ENCODE results near the gene IKBKE.

Gene IKBKE

GRCh38 chr1:206451134-206451686, 19.1 kb upstream of the IKBKE start:
- H3K4me3 ChIP-seq: no peak overlapping the region
- no peak overlapping the region for H3K27ac ChIP-seq

DNA sequence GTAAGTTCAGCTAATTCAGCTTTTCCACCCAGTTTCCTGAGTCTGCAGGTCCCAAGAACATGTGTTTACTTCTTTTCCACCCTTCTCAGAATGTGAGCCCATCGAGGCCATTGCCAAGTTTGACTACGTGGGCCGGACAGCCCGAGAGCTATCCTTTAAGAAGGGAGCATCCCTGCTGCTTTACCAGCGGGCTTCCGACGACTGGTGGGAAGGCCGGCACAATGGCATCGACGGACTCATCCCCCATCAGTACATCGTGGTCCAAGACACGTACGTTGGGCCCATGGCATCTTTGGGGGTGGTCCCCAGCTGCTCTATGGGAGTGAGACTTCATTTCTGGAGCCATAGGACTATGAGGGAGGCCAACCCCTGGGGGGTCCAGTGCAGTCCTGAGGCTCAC, 17.2 kb upstream of the IKBKE start:
- Histone ChIP-seq H3K4me3 (no peak overlapping the region), H3K27ac (no peak overlapping the region)

GRCh38 chr1:206455289-206455665, 15.0 kb upstream of the IKBKE start:
- H3K4me3 ChIP-seq: no peak overlapping the region
- H3K27ac ChIP-seq: no peak overlapping the region

DNA sequence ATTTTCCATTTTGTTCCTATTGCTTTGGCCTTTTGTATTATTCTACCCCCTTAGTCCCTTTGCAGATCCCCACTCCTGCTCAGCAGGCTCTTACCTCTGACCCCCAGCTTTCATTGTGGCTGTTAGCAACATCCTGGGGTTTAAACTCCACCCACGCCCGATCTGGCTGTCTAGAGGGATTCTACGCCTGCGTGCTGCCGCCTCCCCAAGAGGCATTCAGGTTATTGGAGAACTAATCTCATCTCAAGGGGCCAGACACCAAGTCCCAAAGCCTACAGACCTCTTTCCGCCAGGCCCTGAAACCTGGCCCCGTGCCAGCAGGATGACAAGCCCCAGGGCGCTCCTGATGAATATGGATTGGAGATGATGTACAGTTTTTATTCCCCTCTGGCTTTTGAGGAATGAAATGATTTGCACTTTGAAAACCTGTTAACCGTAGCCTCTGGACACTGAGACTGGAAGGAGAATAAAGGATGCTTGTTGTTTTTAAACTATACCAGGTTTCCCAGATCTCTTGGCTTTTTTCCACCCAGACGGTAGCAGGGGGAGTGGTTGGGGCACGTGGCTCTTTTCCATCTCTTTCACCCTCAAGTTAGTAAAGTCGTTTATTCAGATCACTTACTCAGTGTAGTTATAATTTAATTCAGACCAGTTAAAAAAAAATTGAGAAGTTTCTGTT, 14.5 kb upstream of the IKBKE start:
- Histone ChIP-seq H3K4me3 (no peak overlapping the region), H3K27ac (no peak overlapping the region)

DNA sequence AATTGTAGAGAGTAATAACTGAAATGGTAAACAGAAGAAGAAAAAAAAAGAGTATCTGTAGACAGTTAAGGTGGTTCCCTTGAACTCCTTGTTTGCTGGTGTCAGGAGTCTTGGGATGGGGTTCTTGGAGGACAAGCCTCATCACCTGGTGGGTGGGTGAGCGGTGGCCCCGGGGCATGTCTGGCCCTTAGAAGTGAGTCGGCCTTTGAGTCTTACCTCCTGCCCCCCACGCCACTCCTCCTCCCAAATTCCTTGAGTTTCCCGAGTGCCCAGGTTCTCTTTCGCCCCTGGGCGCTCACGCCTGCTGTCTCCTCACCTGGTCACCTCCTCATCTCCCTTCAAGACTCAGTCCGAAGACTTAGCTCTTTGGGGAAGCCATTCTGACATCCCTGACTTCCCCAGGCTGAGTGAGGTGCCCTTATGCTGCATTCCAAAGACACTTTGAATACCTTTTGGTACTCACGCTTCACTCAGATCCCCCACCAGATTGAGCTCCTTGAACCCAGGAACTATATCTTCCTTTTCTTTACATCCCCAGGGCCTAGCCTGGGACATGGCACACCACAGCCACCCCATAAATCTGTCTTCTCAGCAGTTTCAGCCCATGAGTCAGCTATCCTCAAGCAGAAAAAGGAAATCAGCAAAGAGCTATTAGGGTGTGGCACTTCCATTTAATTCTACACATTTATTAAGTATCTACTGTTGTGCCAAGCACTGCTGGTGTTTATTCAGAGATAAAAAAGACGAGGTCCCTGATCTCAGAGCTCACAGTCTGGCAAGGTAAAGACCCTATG, 13.5 kb upstream of the IKBKE start:
- H3K4me3 ChIP-seq: no peak overlapping the region
- peak overlapping the region in 9 of 21 experiments; percentile 1 to 67 (median 30) for H3K27ac ChIP-seq

GRCh38 chr1:206457408-206458120, 12.7 kb upstream of the IKBKE start:
- Histone ChIP-seq H3K4me3 (no peak overlapping the region), H3K27ac (peak overlapping the region in 10 of 21 experiments; percentile 1 to 67 (median 30))

DNA sequence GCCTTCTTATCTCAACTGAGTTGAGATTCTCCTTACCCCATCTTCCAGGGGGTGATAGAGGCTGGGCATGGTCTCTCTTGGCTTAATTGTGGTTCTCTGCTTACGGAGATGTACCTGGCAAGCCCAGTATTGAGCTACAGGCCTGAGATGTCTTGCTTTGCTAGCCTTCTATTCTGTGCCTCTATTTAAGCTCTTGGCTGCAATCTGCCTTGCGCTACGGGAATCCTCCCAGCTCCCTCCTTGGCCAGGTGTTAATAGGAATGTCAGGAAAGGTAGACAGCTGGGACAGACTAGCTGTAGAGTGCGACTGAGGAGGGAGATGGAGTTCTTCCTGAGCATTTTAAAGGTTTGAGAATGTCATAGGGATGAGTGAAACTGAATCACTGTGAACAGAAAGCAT, 10.6 kb upstream of the IKBKE start:
- Histone ChIP-seq H3K4me3 (no peak overlapping the region), H3K27ac (no peak overlapping the region)

DNA sequence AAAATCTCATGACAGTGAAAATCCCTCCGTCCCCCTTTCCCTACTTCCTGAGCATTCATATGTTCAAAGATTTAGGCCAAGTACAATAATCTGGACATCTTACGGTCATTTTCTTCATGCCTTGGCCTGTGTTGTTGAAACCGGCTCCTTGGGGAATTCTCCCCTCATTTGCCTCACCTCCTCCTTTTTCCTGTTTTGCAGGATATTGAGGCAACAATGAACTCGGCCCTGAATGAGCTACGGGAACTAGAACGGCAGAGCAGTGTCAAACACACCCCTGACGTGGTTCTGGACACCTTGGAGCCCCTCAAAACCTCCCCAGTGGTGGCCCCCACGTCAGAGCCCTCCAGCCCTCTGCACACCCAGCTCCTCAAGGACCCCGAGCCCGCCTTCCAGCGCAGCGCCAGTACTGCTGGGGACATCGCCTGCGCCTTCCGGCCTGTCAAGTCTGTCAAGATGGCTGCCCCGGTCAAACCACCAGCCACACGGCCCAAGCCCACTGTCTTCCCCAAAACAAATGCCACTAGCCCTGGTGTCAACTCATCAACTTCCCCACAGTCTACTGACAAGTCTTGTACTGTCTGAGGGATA, 9.3 kb upstream of the IKBKE start:
- H3K4me3 ChIP-seq: no peak overlapping the region
- H3K27ac ChIP-seq: peak overlapping the region in 6 of 21 experiments; percentile 45 to 75 (median 56)

GRCh38 chr1:206461602-206462455, 8.4 kb upstream of the IKBKE start:
- peak overlapping the region in 3 of 21 experiments; percentile 48 to 75 (median 74) for H3K27ac ChIP-seq

DNA sequence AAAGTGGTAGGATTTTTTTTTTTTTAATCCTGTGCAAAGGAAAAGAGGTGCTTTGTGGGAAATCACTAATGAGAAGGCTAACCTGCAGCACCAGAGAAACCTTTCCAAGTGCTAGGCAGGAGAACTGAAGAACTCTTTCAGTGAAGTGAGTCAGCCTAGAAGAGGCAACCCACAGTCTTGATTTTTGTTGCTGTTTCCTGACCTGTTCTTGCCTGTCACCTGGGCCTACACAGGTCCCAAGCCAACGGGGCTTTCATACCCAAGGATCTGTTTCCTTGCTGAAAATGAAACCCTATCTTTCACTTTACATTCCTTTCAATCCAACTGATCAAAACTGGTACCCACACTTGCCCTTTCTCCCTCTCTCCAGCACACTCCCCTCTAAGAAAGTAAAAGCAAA, 7.1 kb upstream of the IKBKE start:
- no peak overlapping the region for H3K4me3 ChIP-seq
- H3K27ac ChIP-seq: peak overlapping the region in 6 of 21 experiments; percentile 6 to 48 (median 27)

More at GRCh38 chr1:206461602-206462455, 8.4 kb upstream of the IKBKE start:
- no peak overlapping the region for H3K4me3 ChIP-seq

DNA sequence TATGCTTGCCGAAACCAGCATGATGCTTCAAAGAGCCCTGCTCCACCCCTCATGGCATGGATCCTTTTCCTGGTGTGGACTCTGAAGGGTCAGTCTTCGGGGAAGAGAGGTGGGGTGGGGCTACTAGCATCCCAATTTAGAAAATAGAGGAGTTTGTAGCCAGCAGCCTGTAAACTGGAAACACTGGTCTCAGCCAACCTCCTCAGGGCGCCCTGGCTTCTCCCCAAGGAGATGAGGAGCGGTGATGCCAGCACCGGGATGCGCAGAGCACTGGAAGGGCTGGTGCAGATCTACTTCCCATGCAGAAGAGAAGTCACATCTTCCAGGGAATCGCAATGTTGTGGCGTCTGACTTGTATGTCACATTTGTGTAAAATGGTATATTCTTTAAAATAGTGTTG, 6.4 kb upstream of the IKBKE start:
- Histone ChIP-seq H3K4me3 (no peak overlapping the region), H3K27ac (peak overlapping the region in 3 of 21 experiments; percentile 6 to 58 (median 48))

GRCh38 chr1:206464456-206464964, 5.8 kb upstream of the IKBKE start:
- Histone ChIP-seq H3K27ac (peak overlapping the region in 3 of 21 experiments; percentile 44 to 58 (median 49)), H3K4me3 (no peak overlapping the region)

DNA sequence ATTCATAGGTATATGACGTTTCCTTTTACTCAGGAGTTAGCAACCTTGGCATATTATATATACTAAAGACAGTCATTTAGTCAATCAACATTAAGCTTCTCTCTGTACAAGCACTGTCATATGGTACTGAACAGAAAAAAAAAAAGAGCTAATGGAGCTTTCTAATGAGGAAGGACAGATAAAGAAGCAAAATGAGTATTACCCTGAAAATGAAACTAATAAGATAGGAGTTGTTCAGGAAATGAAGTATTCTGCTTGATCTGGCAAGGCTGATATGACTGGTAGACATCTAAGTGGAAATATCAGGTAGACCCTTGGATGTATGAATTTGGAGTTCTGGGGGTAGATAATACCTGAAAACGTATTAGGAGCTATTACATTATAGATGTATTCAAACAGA, 4.3 kb upstream of the IKBKE start:
- no peak overlapping the region for H3K4me3 ChIP-seq
- H3K27ac ChIP-seq: peak overlapping the region in 1 of 21 experiments; percentile 58

DNA sequence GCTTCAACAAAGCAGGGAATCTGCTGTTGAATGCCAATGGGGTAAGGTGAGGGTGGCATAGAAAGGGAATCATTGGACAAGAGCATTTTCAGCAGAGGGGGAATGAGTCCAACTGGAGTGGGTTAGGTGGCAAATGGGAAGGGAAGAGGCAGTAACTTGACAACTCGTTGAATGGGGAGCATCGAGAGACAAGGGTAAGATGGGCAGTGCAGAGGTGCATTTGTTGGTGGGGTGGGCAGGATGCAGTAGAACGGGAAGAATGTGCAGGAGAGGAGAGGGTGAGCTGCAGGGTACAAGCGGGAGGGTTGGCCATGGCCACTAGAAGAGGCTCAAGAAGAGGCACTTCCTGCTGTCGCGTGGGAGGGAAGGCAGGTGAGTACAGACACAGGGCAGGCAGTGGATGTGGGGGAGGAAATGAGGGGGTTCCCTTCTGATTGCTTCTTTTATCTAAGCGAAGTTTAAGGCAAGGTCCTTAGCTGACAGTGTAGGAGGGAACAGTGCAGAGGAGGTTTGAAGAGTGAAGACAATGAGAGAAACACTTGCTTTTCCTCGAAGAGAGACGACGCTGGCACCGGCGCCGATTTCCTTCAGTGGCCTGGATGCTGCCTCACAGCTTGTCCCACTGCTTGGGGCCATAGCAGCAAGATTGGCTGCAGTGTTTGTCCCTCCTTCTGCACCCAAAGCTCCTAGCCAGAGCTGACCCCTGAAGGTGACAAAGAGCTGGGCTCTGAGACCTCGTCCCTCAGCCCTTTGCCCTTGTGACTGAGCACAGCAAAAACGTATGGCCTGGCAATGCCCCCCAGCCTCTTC, 3.2 kb upstream of the IKBKE start:
- no peak overlapping the region for H3K4me3 ChIP-seq
- peak overlapping the region in 4 of 21 experiments; percentile 14 to 91 (median 31) for H3K27ac ChIP-seq

DNA sequence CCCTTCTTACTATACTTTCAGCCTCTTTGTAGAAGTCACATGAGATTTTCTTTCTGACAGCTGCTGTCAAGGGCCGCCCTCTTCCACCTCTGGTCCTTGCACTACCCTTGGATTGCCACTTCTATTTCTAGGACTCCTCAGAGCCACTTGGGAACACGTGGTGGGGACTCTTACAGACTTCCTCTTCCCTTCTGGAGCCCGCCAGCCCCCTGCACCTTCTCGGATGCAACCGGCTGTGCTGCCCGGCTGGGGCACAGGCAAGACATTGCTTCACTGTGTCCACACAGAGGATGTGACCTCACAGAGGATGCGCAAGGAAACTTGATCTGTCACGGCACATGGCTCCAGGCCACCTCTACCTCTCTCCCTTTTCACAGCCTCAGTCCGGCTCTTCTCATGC, 2.4 kb upstream of the IKBKE start:
- H3K27ac ChIP-seq: peak overlapping the region in 2 of 21 experiments; percentile 42 to 91
- H3K4me3 ChIP-seq: no peak overlapping the region

DNA sequence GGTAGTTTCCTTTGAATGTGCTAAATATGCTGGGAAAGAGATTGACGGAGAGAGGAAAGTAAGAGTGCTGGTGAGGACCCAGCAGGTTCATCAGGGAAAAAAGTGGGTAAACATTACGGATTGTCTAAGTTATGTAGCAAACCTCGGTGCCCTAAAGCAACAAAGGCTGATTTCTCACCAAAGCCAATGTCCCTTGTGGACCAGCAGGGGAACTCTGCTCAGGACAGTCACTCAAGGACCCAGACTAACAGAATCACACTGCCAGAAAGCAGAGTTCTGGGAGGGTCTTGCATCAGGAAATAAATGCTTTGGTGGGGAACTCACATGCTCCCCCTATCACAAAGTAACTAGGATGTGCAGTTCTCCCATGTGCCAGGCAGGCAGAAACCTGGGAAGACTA, 1.7 kb upstream of the IKBKE start:
- peak overlapping the region in 3 of 21 experiments; percentile 42 to 93 (median 91) for H3K27ac ChIP-seq

GRCh38 chr1:206469411-206469932, 804 bp upstream of the IKBKE start:
- H3K4me3 ChIP-seq: peak overlapping the region in 2 of 7 experiments; percentile 42 to 69
- peak overlapping the region in 20 of 21 experiments; percentile 17 to 93 (median 83) for H3K27ac ChIP-seq

More for the DNA sequence above, 1.7 kb upstream of the IKBKE start:
- H3K4me3 ChIP-seq: no peak overlapping the region
